Stimulated activated memory B cell treated with anti-CD40 and anti-IgM and Interleukin-4, amounts not matched to agents 10 μg/mL and 1 μg/mL and 100 μg/mL, for 72 hours (primary cell): ENCODE measurements around the gene ZNF24.

Experiments
- ATAC-seq: fragments of 150-1000 bp; cut with Tn5 transposase; 2 replicates; pipeline ENCODE4 v1.10.0; 2021
- H3K27ac Mint-ChIP-seq: one replicate; pipeline ENCODE4 v1.8.0; 2022; ENCODE audit warnings: mild to moderate bottlenecking, mixed read lengths
- H3K27me3 Mint-ChIP-seq: one replicate; pipeline ENCODE4 v1.8.0; 2022; ENCODE audit warnings: mixed read lengths
- H3K36me3 Mint-ChIP-seq: one replicate; pipeline ENCODE4 v1.8.0; 2022; ENCODE audit warnings: mixed read lengths
- H3K4me1 Mint-ChIP-seq: one replicate; pipeline ENCODE4 v1.8.0; 2022; ENCODE audit warnings: mixed read lengths
- H3K4me3 Mint-ChIP-seq: one replicate; pipeline ENCODE4 v1.8.0; 2022; ENCODE audit warnings: mild to moderate bottlenecking, moderate library complexity, mixed read lengths
- H3K9me3 Mint-ChIP-seq: one replicate; pipeline ENCODE4 v1.8.0; 2022; ENCODE audit warnings: mixed read lengths

The ZNF24 gene

GRCh38 chr18:35343936-35344735 is at the start of gene ZNF24:
ZNF24 (minus strand) TSS chr18:35344420; CDS start chr18:35340650, 3,770 bp downstream.
- ATAC-seq, result peak; percentile 96
- peak within 1 kb of the TSS; percentile 87 for H3K4me3 Mint-ChIP-seq
- no peaks in the 10 kb centered on the region for H3K27me3 Mint-ChIP-seq
- H3K4me1 Mint-ChIP-seq, result peaks cover 54% of the 10 kb centered on the region
- H3K9me3 Mint-ChIP-seq, result no peaks in the 10 kb centered on the region
- peak within 1 kb of the TSS; percentile 83 for H3K27ac Mint-ChIP-seq
- peaks cover 20% of the 10 kb centered on the region for H3K36me3 Mint-ChIP-seq

GRCh38 chr18:35393716-35394115 is 49.5 kb upstream of the ZNF24 start:
- peaks cover 4% of the 10 kb centered on the region for H3K9me3 Mint-ChIP-seq
- no peak overlapping the region for H3K4me3 Mint-ChIP-seq
- ATAC-seq, result no peak
- H3K27me3 Mint-ChIP-seq, result peaks cover 29% of the 10 kb centered on the region
- H3K36me3 Mint-ChIP-seq, result no peaks in the 10 kb centered on the region
- H3K27ac Mint-ChIP-seq, result no peak overlapping the region
- peaks cover 6% of the 10 kb centered on the region for H3K4me1 Mint-ChIP-seq

- Mint-ChIP-seq H3K27me3 (peaks cover 19% of the 10 kb centered on the region), H3K36me3 (no peaks in the 10 kb centered on the region), H3K4me3 (no peak overlapping the region), H3K4me1 (peaks cover 7% of the 10 kb centered on the region), H3K27ac (no peak overlapping the region), H3K9me3 (peaks cover 4% of the 10 kb centered on the region)
- ATAC-seq, result no peak
Measured at GRCh38 chr18:35392375-35392774, 48.2 kb upstream of the ZNF24 start.

- H3K27me3 Mint-ChIP-seq, result peaks cover 21% of the 10 kb centered on the region
- H3K4me3 Mint-ChIP-seq, result no peak overlapping the region
- ATAC-seq, result no peak
- H3K9me3 Mint-ChIP-seq, result peaks cover 4% of the 10 kb centered on the region
- no peak overlapping the region for H3K27ac Mint-ChIP-seq
- no peaks in the 10 kb centered on the region for H3K36me3 Mint-ChIP-seq
- H3K4me1 Mint-ChIP-seq, result peaks cover 14% of the 10 kb centered on the region
Measured at GRCh38 chr18:35390951-35391700, 46.9 kb upstream of the ZNF24 start.

GRCh38 chr18:35389095-35389618 is 44.9 kb upstream of the ZNF24 start:
- no peaks in the 10 kb centered on the region for H3K36me3 Mint-ChIP-seq
- peaks cover 15% of the 10 kb centered on the region for H3K27me3 Mint-ChIP-seq
- peaks cover 4% of the 10 kb centered on the region for H3K9me3 Mint-ChIP-seq
- H3K4me1 Mint-ChIP-seq, result peaks cover 14% of the 10 kb centered on the region
- no peak overlapping the region for H3K27ac Mint-ChIP-seq
- no peak for ATAC-seq
- H3K4me3 Mint-ChIP-seq, result no peak overlapping the region

- Mint-ChIP-seq H3K9me3 (peaks cover 2% of the 10 kb centered on the region), H3K4me3 (no peak overlapping the region), H3K27me3 (peaks cover 16% of the 10 kb centered on the region), H3K27ac (no peak overlapping the region), H3K4me1 (peaks cover 14% of the 10 kb centered on the region), H3K36me3 (no peaks in the 10 kb centered on the region)
- no peak for ATAC-seq
Measured at GRCh38 chr18:35387152-35387571, 42.9 kb upstream of the ZNF24 start.

GRCh38 chr18:35386600-35387100 is 42.4 kb upstream of the ZNF24 start:
- H3K9me3 Mint-ChIP-seq, result peaks cover 2% of the 10 kb centered on the region
- no peak overlapping the region for H3K4me3 Mint-ChIP-seq
- H3K36me3 Mint-ChIP-seq, result no peaks in the 10 kb centered on the region
- peaks cover 14% of the 10 kb centered on the region for H3K4me1 Mint-ChIP-seq
- peak; percentile 71 for ATAC-seq
- no peak overlapping the region for H3K27ac Mint-ChIP-seq
- peaks cover 16% of the 10 kb centered on the region for H3K27me3 Mint-ChIP-seq

- peaks cover 16% of the 10 kb centered on the region for H3K27me3 Mint-ChIP-seq
- no peaks in the 10 kb centered on the region for H3K36me3 Mint-ChIP-seq
- H3K4me3 Mint-ChIP-seq, result no peak overlapping the region
- peaks cover 6% of the 10 kb centered on the region for H3K4me1 Mint-ChIP-seq
- H3K9me3 Mint-ChIP-seq, result peaks cover 5% of the 10 kb centered on the region
- no peak overlapping the region for H3K27ac Mint-ChIP-seq
- no peak for ATAC-seq
Measured at GRCh38 chr18:35383136-35383535, 38.9 kb upstream of the ZNF24 start.

- ATAC-seq, result no peak
- H3K4me1 Mint-ChIP-seq, result peaks cover 6% of the 10 kb centered on the region
- peaks cover 5% of the 10 kb centered on the region for H3K9me3 Mint-ChIP-seq
- peaks cover 4% of the 10 kb centered on the region for H3K27me3 Mint-ChIP-seq
- no peaks in the 10 kb centered on the region for H3K36me3 Mint-ChIP-seq
- no peak overlapping the region for H3K4me3 Mint-ChIP-seq
- no peak overlapping the region for H3K27ac Mint-ChIP-seq
Measured at GRCh38 chr18:35379421-35379820, 35.2 kb upstream of the ZNF24 start.

- Mint-ChIP-seq H3K36me3 (no peaks in the 10 kb centered on the region), H3K4me3 (no peak overlapping the region), H3K9me3 (peaks cover 5% of the 10 kb centered on the region), H3K27ac (no peak overlapping the region), H3K4me1 (peaks cover 6% of the 10 kb centered on the region), H3K27me3 (no peaks in the 10 kb centered on the region)
- no peak for ATAC-seq
Measured at GRCh38 chr18:35378574-35378896, 34.3 kb upstream of the ZNF24 start.

- Mint-ChIP-seq H3K36me3 (no peaks in the 10 kb centered on the region), H3K4me1 (peaks cover 6% of the 10 kb centered on the region), H3K27me3 (no peaks in the 10 kb centered on the region), H3K27ac (no peak overlapping the region), H3K4me3 (peak overlapping the region; percentile 91), H3K9me3 (peaks cover 5% of the 10 kb centered on the region)
- ATAC-seq, result no peak
Measured at GRCh38 chr18:35377875-35378573, 33.8 kb upstream of the ZNF24 start.

- no peaks in the 10 kb centered on the region for H3K36me3 Mint-ChIP-seq
- peaks cover 6% of the 10 kb centered on the region for H3K4me1 Mint-ChIP-seq
- peaks cover 2% of the 10 kb centered on the region for H3K9me3 Mint-ChIP-seq
- H3K27me3 Mint-ChIP-seq, result no peaks in the 10 kb centered on the region
- peak; percentile 89 for ATAC-seq
- H3K27ac Mint-ChIP-seq, result peak within 1 kb of the TSS; percentile 72
- H3K4me3 Mint-ChIP-seq, result peak within 1 kb of the TSS; percentile 91
Measured at GRCh38 chr18:35376742-35377695, 32.8 kb upstream of the ZNF24 start, which contains the start of gene ZNF396. ZNF396 (minus strand) TSS chr18:35377337; CDS start chr18:35374292, 3,045 bp downstream.

- Mint-ChIP-seq H3K27ac (peak overlapping the region; percentile 72), H3K27me3 (no peaks in the 10 kb centered on the region), H3K4me1 (peaks cover 6% of the 10 kb centered on the region), H3K36me3 (no peaks in the 10 kb centered on the region), H3K9me3 (peaks cover 2% of the 10 kb centered on the region), H3K4me3 (peak overlapping the region; percentile 91)
- peak; percentile 76 for ATAC-seq
Measured at GRCh38 chr18:35376393-35376741, 32.1 kb upstream of the ZNF24 start.

- no peaks in the 10 kb centered on the region for H3K27me3 Mint-ChIP-seq
- H3K4me1 Mint-ChIP-seq, result peaks cover 6% of the 10 kb centered on the region
- H3K36me3 Mint-ChIP-seq, result peaks cover 2% of the 10 kb centered on the region
- ATAC-seq, result no peak
- no peak overlapping the region for H3K4me3 Mint-ChIP-seq
- no peaks in the 10 kb centered on the region for H3K9me3 Mint-ChIP-seq
- no peak overlapping the region for H3K27ac Mint-ChIP-seq
Measured at GRCh38 chr18:35374708-35375107, 30.5 kb upstream of the ZNF24 start.
